HT1080 (cell line): Measurements from ENCODE around the gene PXDN. TPM values are rescaled to one million over a fixed set of nuclear protein-coding genes. Genes with fewer than 3 reads are reported as not detected.
"Not testable (repeated sequence)": the region's sequence is repeated elsewhere in the genome, so short reads cannot be mapped to it uniquely, and the experiment has no call there.

Experiments
- DNase-seq: peaks from one replicate; pipeline ENCODE4 v3.0.0-alpha.2; 2015; ENCODE audit warnings: low read depth
- polyA plus RNA-seq, 2 experiments: library from polyadenylated mRNA; depleted of rRNA; stranded (reverse); fragments of >200 nt; gene quantifications; 2 replicates each; pipeline ENCODE4 v1.2.3, GENCODE V29; 2015
- total RNA-seq: library from RNA; depleted of rRNA; stranded (reverse); fragments of >200 nt; shearing (Covaris generic); gene quantifications from 2 replicates; pipeline ENCODE4 v1.2.3, GENCODE V29; 2014; rRNA removed

PXDN gene
- total RNA-seq, result 0.40 and 0.88 TPM in 2 replicates
- 4.6 and 7.6 TPM in 2 replicates for polyA plus RNA-seq (2015; cell fraction: cytosol; rRNA removed)
- polyA plus RNA-seq (2015; cell fraction: nucleus; rRNA removed), result 23.3 and 23.8 TPM in 2 replicates

GRCh38 chr2:1744446-1745170 lies at the start of gene PXDN:
PXDN (minus strand) TSS chr2:1744515; CDS start chr2:1744455, 60 bp downstream.
- DNase-seq, result no peak

- no peak for DNase-seq
Observed at GRCh38 chr2:1793868-1794445, 49.6 kb upstream of the PXDN start.

GRCh38 chr2:1793001-1793867 lies 48.9 kb upstream of the PXDN start:
- no peak for DNase-seq

- no peak for DNase-seq
Observed at GRCh38 chr2:1791685-1792435, 47.5 kb upstream of the PXDN start.

GRCh38 chr2:1791006-1791605 lies 46.8 kb upstream of the PXDN start:
- no peak for DNase-seq

- no peak for DNase-seq
Observed at GRCh38 chr2:1790473-1790872, 46.2 kb upstream of the PXDN start.

- DNase-seq, result no peak
Observed at GRCh38 chr2:1789610-1790009, 45.3 kb upstream of the PXDN start.

- no peak for DNase-seq
Observed at GRCh38 chr2:1788478-1788959, 44.2 kb upstream of the PXDN start.

- DNase-seq, result no peak
Observed at GRCh38 chr2:1787755-1788477, 43.6 kb upstream of the PXDN start.

GRCh38 chr2:1784986-1785617 lies 40.8 kb upstream of the PXDN start:
- no peak for DNase-seq

GRCh38 chr2:1784087-1784486 lies 39.8 kb upstream of the PXDN start:
- DNase-seq, result no peak

- no peak for DNase-seq
Observed at GRCh38 chr2:1782514-1782913, 38.2 kb upstream of the PXDN start.

GRCh38 chr2:1781291-1782080 lies 37.2 kb upstream of the PXDN start:
- peak; percentile 65 for DNase-seq

- DNase-seq, result no peak
Observed at GRCh38 chr2:1780693-1781092, 36.4 kb upstream of the PXDN start.

GRCh38 chr2:1780054-1780453 lies 35.7 kb upstream of the PXDN start:
- not testable (repeated sequence) for DNase-seq

- no peak for DNase-seq
Observed at GRCh38 chr2:1778566-1778965, 34.3 kb upstream of the PXDN start.

GRCh38 chr2:1777781-1778180 lies 33.5 kb upstream of the PXDN start:
- DNase-seq, result no peak

- DNase-seq, result no peak
Observed at GRCh38 chr2:1777156-1777555, 32.8 kb upstream of the PXDN start.
